Limb (tissue), 2 donors: ENCODE measurements around the gene LRRC14B.

Source experiments
- DNase-seq, 2 donors: peaks; one replicate each; pipeline ENCODE4 v3.0.0-alpha.2; 2016; ENCODE audit errors: extremely low spot score in 2 of 2

Gene LRRC14B

GRCh38 chr5:174291-174600 lies 17.0 kb upstream of the LRRC14B start:
- DNase-seq = no peak

GRCh38 chr5:174876-175465 lies 16.3 kb upstream of the LRRC14B start:
- no peak for DNase-seq

GRCh38 chr5:176296-176823 lies 14.9 kb upstream of the LRRC14B start:
- DNase-seq = no peak

GRCh38 chr5:178110-178509 lies 13.2 kb upstream of the LRRC14B start:
- no peak for DNase-seq

GRCh38 chr5:179401-179800 lies 11.9 kb upstream of the LRRC14B start:
- DNase-seq = no peak

GRCh38 chr5:180286-180918 lies 10.9 kb upstream of the LRRC14B start:
- no peak for DNase-seq

GRCh38 chr5:181160-181559 lies 10.1 kb upstream of the LRRC14B start:
- no peak for DNase-seq

- no peak for DNase-seq
These were observed 9.7 kb upstream of the LRRC14B start for GRCh38 chr5:181566-181965.

- DNase-seq = no peak
These were observed 9.2 kb upstream of the LRRC14B start for GRCh38 chr5:182126-182525.

- no peak for DNase-seq
These were observed 6.8 kb upstream of the LRRC14B start for GRCh38 chr5:184471-184870.

GRCh38 chr5:185095-186070 lies 5.9 kb upstream of the LRRC14B start:
- no peak for DNase-seq

- no peak for DNase-seq
These were observed 4.9 kb upstream of the LRRC14B start for GRCh38 chr5:186091-187041.

GRCh38 chr5:187042-187431 lies 4.3 kb upstream of the LRRC14B start:
- DNase-seq = no peak

- no peak for DNase-seq
These were observed 3.5 kb upstream of the LRRC14B start for GRCh38 chr5:187617-188451.

GRCh38 chr5:188488-189481 lies 2.5 kb upstream of the LRRC14B start:
- DNase-seq = peak; percentile 80 to 91

GRCh38 chr5:189486-189885 lies 1.8 kb upstream of the LRRC14B start:
- DNase-seq = no peak

- DNase-seq = no peak
These were observed 1.3 kb upstream of the LRRC14B start for GRCh38 chr5:189976-190365.

- no peak for DNase-seq
These were observed 794 bp upstream of the LRRC14B start for GRCh38 chr5:190366-191035.
